H1 (cell line): ENCODE data around the gene TMEM269. TPM values are rescaled to one million over a fixed set of nuclear protein-coding genes. Genes with fewer than 3 reads are reported as not detected.

ENCODE experiments used
- CTCF ChIA-PET: fragments of 300-600 bp; sonication (Branson Sonifier 250); formaldehyde crosslinking; loops from one replicate; lab custom pipeline; 2021; ENCODE audit not compliant: partially characterized antibody; lab: Charles Lee
- POLR2A ChIA-PET: fragments of 300-600 bp; sonication (Branson Sonifier 250); formaldehyde crosslinking; loops from one replicate; lab custom pipeline; 2021; ENCODE audit warnings: inconsistent platforms; ENCODE audit not compliant: partially characterized antibody; lab: Charles Lee
- DNase-seq, 2 experiments: peaks; one replicate each; pipeline versions ENCODE4 v3.0.0 to v3.0.0-alpha.2; 2010 to 2022; ENCODE audit warnings: low spot score in 2 of 2, low read depth in 1 of 2, mixed read lengths in 1 of 2
- FAIRE-seq: peaks from 2 replicates; lab custom pipeline; 2011; peaks lifted over from hg19 to GRCh38; lab: Jason Lieb, UNC
- H2AFZ ChIP-seq: 2 replicates; pipeline ENCODE4 v1.8.1; 2012; ENCODE audit warnings: low read length, inconsistent platforms
- H2AK5ac ChIP-seq: 2 replicates; pipeline ENCODE4 v1.6.1; 2013; ENCODE audit warnings: low read depth, low read length
- H2BK120ac ChIP-seq: replicated peaks from 2 replicates; pipeline ENCODE3; 2013; ENCODE audit warnings: low read depth, low read length, inconsistent platforms
- H2BK12ac ChIP-seq: 2 replicates; pipeline ENCODE4 v1.6.1; 2013; ENCODE audit warnings: low read depth, low read length
- H2BK15ac ChIP-seq: 2 replicates; pipeline ENCODE4 v1.6.1; 2013; ENCODE audit warnings: low read length
- H2BK20ac ChIP-seq: 2 replicates; pipeline ENCODE4 v1.6.1; 2013; ENCODE audit warnings: low read length
- H2BK5ac ChIP-seq: 2 replicates; pipeline ENCODE4 v1.6.1; 2013; ENCODE audit warnings: low read depth, low read length
- H3K14ac ChIP-seq: 2 replicates; pipeline ENCODE4 v1.6.1; 2013; ENCODE audit warnings: inconsistent platforms; ENCODE audit not compliant: insufficient read length
- H3K18ac ChIP-seq: 2 replicates; pipeline ENCODE4 v1.6.1; 2013; ENCODE audit warnings: low read length; ENCODE audit errors: extremely low read depth
- H3K23ac ChIP-seq: 2 replicates; pipeline ENCODE4 v1.6.1; 2013; ENCODE audit warnings: inconsistent platforms; ENCODE audit not compliant: insufficient read length
- H3K23me2 ChIP-seq: 2 replicates; pipeline ENCODE4 v1.6.1; 2013; ENCODE audit warnings: low read depth, low read length
- H3K27ac ChIP-seq: 2 replicates; pipeline ENCODE4 v1.6.1; 2011; ENCODE audit warnings: low read depth, low read length, inconsistent platforms
- H3K27me3 ChIP-seq, 4 experiments: replicated peaks in 1 of 4; 1 replicate in 1 of 4; 2 replicates in 3 of 4; pipeline versions ENCODE4 v1.6.1 to v1.8.1; 2011 to 2013; ENCODE audit warnings: low read length in 3 of 4, mild to moderate bottlenecking in 3 of 4, inconsistent platforms in 2 of 4, mixed read lengths in 2 of 4, moderate library complexity in 1 of 4; ENCODE audit not compliant: control insufficient read depth in 3 of 4, insufficient read depth in 3 of 4; ENCODE audit errors: extremely low read depth in 1 of 4
- H3K36me3 ChIP-seq, 4 experiments: 2 replicates each; pipeline versions ENCODE4 v1.6.1 to v1.8.1; 2011 to 2013; ENCODE audit warnings: mild to moderate bottlenecking in 4 of 4, low read length in 3 of 4, moderate library complexity in 2 of 4, control low read depth in 1 of 4, inconsistent platforms in 1 of 4; ENCODE audit not compliant: insufficient read depth in 4 of 4, control insufficient read depth in 2 of 4
- H3K4ac ChIP-seq: replicated peaks from 2 replicates; pipeline ENCODE3; 2013; ENCODE audit warnings: low read length, low read depth, mixed read lengths, inconsistent platforms; ENCODE audit not compliant: insufficient read length
- H3K4me1 ChIP-seq, 4 experiments: replicated peaks in 1 of 4; 1 replicate in 1 of 4; 2 replicates in 3 of 4; pipeline versions ENCODE4 v1.6.1 to v1.8.1; 2011 to 2013; ENCODE audit warnings: low read length in 3 of 4, inconsistent platforms in 2 of 4, mixed read lengths in 1 of 4; ENCODE audit not compliant: insufficient read depth in 4 of 4, control insufficient read depth in 3 of 4
- H3K4me2 ChIP-seq, 2 experiments: 2 replicates each; pipeline versions ENCODE4 v1.6.1 to v1.8.1; 2011 to 2013; ENCODE audit warnings: low read depth in 2 of 2, low read length in 2 of 2, control low read depth in 1 of 2, inconsistent platforms in 1 of 2, mild to moderate bottlenecking in 1 of 2; ENCODE audit not compliant: insufficient read depth in 1 of 2
- H3K4me3 ChIP-seq, 4 experiments: fragments of 200-600, 300-600 bp in 1 of 4; sonication (generic), shearing (Covaris generic), sonication (Bioruptor Twin) in 1 of 4; 2 replicates each; pipeline versions ENCODE4 v1.5.1 to v1.8.1; 2011 to 2016; ENCODE audit warnings: low read length in 4 of 4, low read depth in 3 of 4, control low read depth in 2 of 4, inconsistent platforms in 2 of 4, mild to moderate bottlenecking in 2 of 4, mixed read lengths in 1 of 4, moderate library complexity in 1 of 4; ENCODE audit not compliant: insufficient read depth in 2 of 4; ENCODE audit errors: extremely low read depth in 1 of 4
- H3K56ac ChIP-seq: replicated peaks from 2 replicates; pipeline ENCODE3; 2013; ENCODE audit warnings: low read depth, mild to moderate bottlenecking, mixed read lengths, low read length, inconsistent platforms; ENCODE audit not compliant: insufficient read length
- H3K79me1 ChIP-seq: 2 replicates; pipeline ENCODE4 v1.6.1; 2013; ENCODE audit warnings: low read depth, low read length, control low read depth
- H3K79me2 ChIP-seq, 2 experiments: 2 replicates each; pipeline versions ENCODE4 v1.6.1 to v1.8.1; 2012 to 2013; ENCODE audit warnings: low read length in 2 of 2, mild to moderate bottlenecking in 2 of 2, inconsistent platforms in 1 of 2; ENCODE audit not compliant: insufficient read depth in 2 of 2, control insufficient read depth in 1 of 2
- H3K9ac ChIP-seq, 4 experiments: replicated peaks in 1 of 4; 1 replicate in 1 of 4; 2 replicates in 3 of 4; pipeline versions ENCODE4 v1.6.1 to v1.8.1; 2011 to 2013; ENCODE audit warnings: low read depth in 3 of 4, low read length in 3 of 4, control low read depth in 2 of 4, mild to moderate bottlenecking in 2 of 4, moderate library complexity in 2 of 4, inconsistent platforms in 1 of 4; ENCODE audit errors: extremely low read depth in 1 of 4
- H3K9me3 ChIP-seq, 2 experiments: 2 replicates each; pipeline versions ENCODE4 v1.6.1 to v1.8.1; 2012 to 2013; ENCODE audit warnings: mild to moderate bottlenecking in 2 of 2, moderate library complexity in 2 of 2, control low read depth in 1 of 2, inconsistent platforms in 1 of 2, low read depth in 1 of 2, low read length in 1 of 2, mixed read lengths in 1 of 2; ENCODE audit not compliant: insufficient read depth in 2 of 2
- H4K20me1 ChIP-seq, 2 experiments: replicated peaks in 1 of 2; 2 replicates each; pipeline versions ENCODE3 to v1.8.1; 2011 to 2013; ENCODE audit warnings: inconsistent platforms in 2 of 2, low read length in 2 of 2, mild to moderate bottlenecking in 1 of 2; ENCODE audit not compliant: insufficient read depth in 2 of 2, control insufficient read depth in 1 of 2
- H4K5ac ChIP-seq: 2 replicates; pipeline ENCODE4 v1.6.1; 2013; ENCODE audit warnings: low read length, low read depth, mixed read lengths, inconsistent platforms; ENCODE audit not compliant: insufficient read length
- H4K8ac ChIP-seq: 2 replicates; pipeline ENCODE4 v1.8.0; 2013; ENCODE audit warnings: mild to moderate bottlenecking, moderate library complexity, low read length, inconsistent platforms; ENCODE audit not compliant: insufficient read depth; ENCODE audit errors: extremely low read depth
- H4K91ac ChIP-seq: replicated peaks from 2 replicates; pipeline ENCODE3; 2013; ENCODE audit warnings: low read length, mixed read lengths, inconsistent platforms; ENCODE audit not compliant: insufficient read length
- BACH1 ChIP-seq: IDR thresholded peaks from 2 replicates; pipeline ENCODE4 v1.6.1; 2012; ENCODE audit warnings: low read length, improper control_type of control experiment
- BRCA1 ChIP-seq: IDR thresholded peaks from 2 replicates; pipeline ENCODE4 v1.6.1; 2012; ENCODE audit warnings: low read depth, low read length, improper control_type of control experiment
- CBX5 ChIP-seq: fragments of 300-800, 300-1000 bp; sonication (generic); IDR thresholded peaks from 2 replicates; pipeline ENCODE4 v1.7.1; 2016; ENCODE audit warnings: antibody characterized with exemption, low read length, low read depth
- CBX8 ChIP-seq: fragments of 300-800, 300-1000 bp; sonication (generic); IDR thresholded peaks from 2 replicates; pipeline ENCODE4 v1.7.1; 2016; ENCODE audit warnings: low read depth, low read length, borderline replicate concordance
- GTF2F1 ChIP-seq: IDR thresholded peaks from 2 replicates; pipeline ENCODE4 v1.6.1; 2012; ENCODE audit warnings: low read depth, low read length, improper control_type of control experiment, borderline replicate concordance
- HDAC2 ChIP-seq, 2 experiments: fragments of 300-600 bp in 1 of 2; sonication (generic) in 1 of 2; IDR thresholded peaks; 2 replicates each; pipeline ENCODE4 v1.6.1; 2011 to 2012; ENCODE audit warnings: low read depth in 2 of 2, low read length in 2 of 2, mild to moderate bottlenecking in 2 of 2, moderate library complexity in 2 of 2, borderline replicate concordance in 1 of 2, inconsistent platforms in 1 of 2
- KDM1A ChIP-seq: fragments of 200-600, 300-600 bp; sonication (generic); IDR thresholded peaks from 2 replicates; pipeline ENCODE4 v1.7.1; 2016; ENCODE audit warnings: mild to moderate bottlenecking, low read length, borderline replicate concordance
- POLR2A ChIP-seq, 2 experiments: IDR thresholded peaks; 1 replicate in 1 of 2; 2 replicates in 1 of 2; pipeline ENCODE4 v1.6.1; 2011; ENCODE audit warnings: low read depth in 2 of 2, low read length in 2 of 2, mild to moderate bottlenecking in 2 of 2; ENCODE audit errors: control extremely low read depth in 1 of 2
- SAP30 ChIP-seq: fragments of 300-600 bp; sonication (generic); IDR thresholded peaks from 2 replicates; pipeline ENCODE4 v1.7.1; 2012; ENCODE audit warnings: low read length, moderate library complexity, mild to moderate bottlenecking, inconsistent platforms; ENCODE audit not compliant: insufficient read depth, insufficient replicate concordance
- SP2 ChIP-seq: IDR thresholded peaks from 2 replicates; pipeline ENCODE4 v1.6.1; 2012; ENCODE audit warnings: mild to moderate bottlenecking, low read length, inconsistent platforms
- WGBS, 2 experiments: shearing (Covaris generic) in 1 of 2; methylation state at CpG; one replicate each; pipeline versions ENCODE4 v1.1.6 to v1.1.7; 2013 to 2015; ENCODE audit warnings: low lambda C conversion rate in 2 of 2, mixed read lengths in 2 of 2, inconsistent platforms in 1 of 2, low coverage in 1 of 2, missing lambda C conversion rate in 1 of 2; ENCODE audit not compliant: insufficient replicate concordance in 2 of 2, insufficient coverage in 1 of 2, insufficient read length in 1 of 2; ENCODE audit errors: extremely low coverage in 1 of 2, missing lambda C conversion rate in 1 of 2; 5-methylcytosine and 5-hydroxymethylcytosine counted together
- polyA plus RNA-seq, 7 experiments: library from polyadenylated mRNA; depleted of rRNA in 3 of 7; stranded (reverse) in 5 of 7; unstranded in 2 of 7; fragments of >200 nt in 5 of 7; fragments of 200-250 nt in 2 of 7; gene quantifications; 1 replicate in 5 of 7; 2 replicates in 1 of 7; 4 replicates in 1 of 7; pipeline versions ENCODE4 v1.2.1 to v1.2.3, GENCODE V29; 2011 to 2013; ENCODE audit warnings: missing spikeins in 2 of 7, mixed read lengths in 2 of 7
- total RNA-seq: library from RNA; stranded (reverse); fragmentation: NEBNext Ultra II Directional; extraction: Animal tissue kit (Norgen Biotek cat#: 25700); gene quantifications from 2 replicates; pipeline ENCODE4 v1.2.1, GENCODE V29; 2021
- TF ChIP-seq, protein P1 (sequence below), 3 experiments: IDR thresholded peaks; 1 replicate in 2 of 3; 2 replicates in 1 of 3; pipeline versions ENCODE4 v1.5.1 to v1.6.1; 2011; ENCODE audit warnings: low read length in 3 of 3, mild to moderate bottlenecking in 3 of 3, inconsistent platforms in 2 of 3, low read depth in 1 of 3, moderate library complexity in 1 of 3; ENCODE audit not compliant: insufficient read depth in 1 of 3; ENCODE audit errors: control extremely low read depth in 1 of 3

TMEM269 gene
- total and polyA plus RNA-seq, 2 of the 8 experiments (the other 6 are each of a cell fraction or from before 2014, with no cell fraction given), result 0.14 to 0.35 TPM

DNA sequence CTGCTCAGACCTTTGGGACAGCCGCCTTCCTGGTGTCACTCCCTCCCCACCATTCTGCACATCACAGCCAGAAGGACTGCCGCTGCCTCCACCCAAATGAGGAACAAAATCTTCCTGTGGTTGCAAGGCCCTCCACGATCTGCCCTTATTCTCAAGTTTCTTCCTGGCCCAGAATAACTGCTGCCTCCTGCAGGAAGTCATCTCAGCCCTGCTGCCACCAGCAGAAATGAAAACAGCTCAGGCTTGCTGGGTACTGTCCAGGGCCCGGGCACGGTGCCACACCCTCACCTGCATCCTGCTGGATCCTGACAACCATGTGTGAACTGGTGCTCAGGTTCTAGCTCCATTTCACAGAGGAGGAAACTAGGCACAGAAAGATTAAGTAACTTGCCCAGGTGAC lies 47.5 kb upstream of the TMEM269 start:
- Histone ChIP-seq H4K20me1 (peaks cover 0 to 4% of the 10 kb centered on the region in 2 experiments), H4K5ac (no peak overlapping the region), H2BK20ac (no peak overlapping the region), H2AK5ac (no peak overlapping the region; the same call in 1 of the 2 replicates), H3K9me3 (no peaks in the 10 kb centered on the region), H3K27ac (no peak overlapping the region), H3K4me1 (peaks cover 0 to 38% (median 28%) of the 10 kb centered on the region in 4 experiments; a peak in 6 of 7 replicates), H2BK12ac (no peak overlapping the region), H3K18ac (no peak overlapping the region), H3K79me1 (peaks cover 3% of the 10 kb centered on the region; the same call in 1 of the 2 replicates), H3K23me2 (peaks cover 5% of the 10 kb centered on the region; the same call in 1 of the 2 replicates), H3K56ac (no peak overlapping the region), H2BK15ac (no peak overlapping the region), H3K4ac (no peak overlapping the region), H3K27me3 (no peaks in the 10 kb centered on the region), H3K79me2 (no peaks in the 10 kb centered on the region), H2AFZ (no peak overlapping the region), H2BK120ac (no peak overlapping the region), H3K9ac (no peak overlapping the region), H4K91ac (no peak overlapping the region), H3K23ac (no peak overlapping the region), H2BK5ac (no peak overlapping the region), H3K4me2 (no peak overlapping the region), H4K8ac (no peak overlapping the region), H3K4me3 (no peak overlapping the region), H3K36me3 (no peaks in the 10 kb centered on the region), H3K14ac (no peak overlapping the region)
- ChIA-PET CTCF (interaction anchor here (0.9 to 6.4 kb wide), 3 partner anchors 9 to 18 kb away, joined by 3 to 62 read pairs (median 3); no protein-coding TSS in a partner anchor), POLR2A (interaction anchor here (2.2 kb wide), 1 partner anchor 55 kb away, joined by 7 read pairs; the partner anchor contains the start of gene YBX1)
- WGBS, 2 experiments, result 94% methylated on average over 5 of the region's 5 CpGs; no CpG with 5 or more reads in 1 of the 2 experiments
- DNase-seq (no peak), FAIRE-seq (no peak)
- TF ChIP-seq BRCA1 (no peak), BACH1 (no peak), CBX5 (no peak), HDAC2 (IDR thresholded peaks at IDR 0.05; ENCODE audit: borderline replicate concordance in 1 of 2, low read depth in 2 of 2, low read length in 2 of 2) (no peak), SAP30 (no peak), CBX8 (no peak), GTF2F1 (no peak), KDM1A (no peak), POLR2A (IDR thresholded peaks at IDR 0.05; ENCODE audit: control extremely low read depth in 1 of 2, low read depth in 2 of 2, low read length in 2 of 2) (no peak), SP2 (no peak)
- TF ChIP-seq, protein P1, sequence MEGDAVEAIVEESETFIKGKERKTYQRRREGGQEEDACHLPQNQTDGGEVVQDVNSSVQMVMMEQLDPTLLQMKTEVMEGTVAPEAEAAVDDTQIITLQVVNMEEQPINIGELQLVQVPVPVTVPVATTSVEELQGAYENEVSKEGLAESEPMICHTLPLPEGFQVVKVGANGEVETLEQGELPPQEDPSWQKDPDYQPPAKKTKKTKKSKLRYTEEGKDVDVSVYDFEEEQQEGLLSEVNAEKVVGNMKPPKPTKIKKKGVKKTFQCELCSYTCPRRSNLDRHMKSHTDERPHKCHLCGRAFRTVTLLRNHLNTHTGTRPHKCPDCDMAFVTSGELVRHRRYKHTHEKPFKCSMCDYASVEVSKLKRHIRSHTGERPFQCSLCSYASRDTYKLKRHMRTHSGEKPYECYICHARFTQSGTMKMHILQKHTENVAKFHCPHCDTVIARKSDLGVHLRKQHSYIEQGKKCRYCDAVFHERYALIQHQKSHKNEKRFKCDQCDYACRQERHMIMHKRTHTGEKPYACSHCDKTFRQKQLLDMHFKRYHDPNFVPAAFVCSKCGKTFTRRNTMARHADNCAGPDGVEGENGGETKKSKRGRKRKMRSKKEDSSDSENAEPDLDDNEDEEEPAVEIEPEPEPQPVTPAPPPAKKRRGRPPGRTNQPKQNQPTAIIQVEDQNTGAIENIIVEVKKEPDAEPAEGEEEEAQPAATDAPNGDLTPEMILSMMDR (IDR thresholded peaks at IDR 0.05; ENCODE audit: control extremely low read depth in 1 of 3, insufficient read depth in 1 of 3, low read depth in 1 of 3, low read length in 3 of 3), result no peak
